Muscle of leg (tissue), 11 donors: Measurements from ENCODE around the gene PLEKHA5. TPM values are rescaled to one million over a fixed set of nuclear protein-coding genes. Genes with fewer than 3 reads are reported as not detected.
A peak's percentile ranks its signal among the peaks of the same experiment; 100 is the strongest.
"Not testable (repeated sequence)": the region's sequence is repeated elsewhere in the genome, so short reads cannot be mapped to it uniquely, and the experiment has no call there.

ENCODE experiments used
- DNase-seq: peaks from one replicate; pipeline ENCODE4 v3.0.0; 2013
- H3K27ac ChIP-seq: one replicate; pipeline ENCODE4 v1.5.1; 2013; ENCODE audit warnings: mild to moderate bottlenecking, low read length, control low read depth
- H3K27me3 ChIP-seq: one replicate; pipeline ENCODE4 v1.6.1; 2013; ENCODE audit warnings: low read length; ENCODE audit not compliant: control insufficient read depth, insufficient read depth
- H3K36me3 ChIP-seq: one replicate; pipeline ENCODE4 v1.6.1; 2013; ENCODE audit warnings: low read length; ENCODE audit not compliant: control insufficient read depth, insufficient read depth
- H3K4me1 ChIP-seq: one replicate; pipeline ENCODE4 v1.6.1; 2013; ENCODE audit warnings: low read length; ENCODE audit not compliant: control insufficient read depth, insufficient read depth
- H3K4me3 ChIP-seq: one replicate; pipeline ENCODE4 v1.5.1; 2013; ENCODE audit warnings: low read length, control low read depth
- H3K9me3 ChIP-seq: replicated peaks from 2 replicates; pipeline ENCODE4 v1.6.1; 2013; ENCODE audit warnings: low read depth, low read length; ENCODE audit not compliant: control insufficient read depth
- WGBS: methylation state at CpG from one replicate; pipeline ENCODE4 v1.1.5; 2013; ENCODE audit warnings: missing lambda C conversion rate; ENCODE audit not compliant: insufficient coverage; 5-methylcytosine and 5-hydroxymethylcytosine counted together
- polyA plus RNA-seq, 8 donors: library from polyadenylated mRNA; unstranded; fragments of 120-200 nt; gene quantifications; one replicate each; pipeline versions ENCODE4 v1.2.1 to v1.2.3, GENCODE V29; 2013; ENCODE audit warnings: inconsistent platforms in 1 of 8, low replicate concordance in 1 of 8; ENCODE audit not compliant: insufficient read length in 8 of 8, insufficient read depth in 1 of 8
- total RNA-seq: library from RNA; stranded (reverse); fragments of 120-200 nt; gene quantifications from one replicate; pipeline ENCODE4 v1.2.4, GENCODE V29; 2013

Gene PLEKHA5
- total and polyA plus RNA-seq, 9 donors = 13.2 to 24.6 (median 17.1) TPM

DNA sequence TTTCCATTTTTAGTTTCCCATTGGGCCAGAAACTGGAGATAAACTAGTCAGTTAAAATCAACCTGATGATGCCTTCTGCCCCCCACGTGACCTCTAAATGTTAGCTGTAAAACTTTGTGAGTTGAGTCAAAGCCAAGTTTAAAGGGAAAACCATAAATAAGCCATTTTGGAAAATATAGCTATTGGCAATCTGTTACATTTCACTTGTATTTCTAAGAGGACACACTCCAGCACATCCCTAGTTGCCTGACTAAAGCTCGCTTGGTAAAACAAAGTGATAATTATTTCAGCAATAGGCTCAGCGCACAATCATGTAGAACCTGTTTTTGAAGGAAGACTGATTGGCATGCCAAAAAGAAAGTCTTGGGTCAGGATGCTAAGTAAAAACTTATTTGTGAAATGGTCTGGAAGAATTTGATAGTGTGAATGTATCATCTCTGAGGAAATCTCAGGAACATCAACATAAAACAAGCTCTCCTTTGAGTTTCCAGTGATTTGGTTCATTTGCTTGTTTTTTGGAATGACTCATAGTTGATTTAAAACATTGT lies 260.6 kb downstream of the PLEKHA5 start:
- Histone ChIP-seq H3K27ac (peak overlapping the region; percentile 78), H3K9me3 (no peaks in the 10 kb centered on the region), H3K4me3 (no peak overlapping the region), H3K27me3 (no peaks in the 10 kb centered on the region), H3K4me1 (peaks cover 25% of the 10 kb centered on the region), H3K36me3 (no peaks in the 10 kb centered on the region)
- DNase-seq = peak; percentile 96
- no CpG with 5 or more reads among the region's 3 CpGs for WGBS

DNA sequence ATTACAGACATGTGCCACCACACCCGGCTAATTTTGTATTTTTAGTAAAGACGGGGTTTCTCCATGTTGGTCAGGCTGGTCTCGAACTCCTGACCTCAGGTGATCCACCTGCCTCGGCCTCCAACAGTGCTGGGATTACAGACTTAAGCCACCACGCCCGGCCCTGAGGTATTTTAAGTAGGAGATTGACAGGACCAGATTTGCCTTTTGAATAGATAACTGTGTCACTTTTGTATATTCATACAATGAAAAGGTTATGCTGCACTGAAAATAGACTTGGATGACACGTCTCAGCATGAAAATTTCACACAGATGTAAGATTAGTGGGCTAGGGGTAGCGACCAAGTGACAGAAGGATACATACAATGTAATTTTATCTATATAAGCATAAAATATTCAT lies 263.1 kb downstream of the PLEKHA5 start:
- H3K36me3 ChIP-seq, H3K9me3 ChIP-seq, H3K27me3 ChIP-seq, H3K4me3 ChIP-seq, H3K27ac ChIP-seq, DNase-seq: not testable (repeated sequence)
- peaks cover 21% of the 10 kb centered on the region for H3K4me1 ChIP-seq
- WGBS = no CpG with 5 or more reads among the region's 8 CpGs

DNA sequence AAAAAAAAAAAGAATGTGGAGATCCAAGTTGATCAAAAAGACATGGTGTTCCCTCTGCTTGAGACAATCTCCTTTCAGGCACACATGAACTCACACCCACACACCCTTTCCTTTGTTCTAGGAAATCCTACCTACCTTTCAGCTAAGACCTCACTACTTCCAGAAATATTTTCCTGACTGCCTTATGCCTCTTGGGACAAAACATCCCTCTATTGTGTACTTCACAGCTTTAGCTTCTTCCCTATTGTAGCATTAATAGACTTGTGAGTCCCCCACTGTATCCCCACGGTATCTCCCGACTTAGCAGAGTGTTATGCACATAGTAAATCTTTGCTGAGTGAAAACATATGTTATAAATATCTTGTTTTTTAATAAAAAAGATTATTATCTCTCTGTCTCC lies 264.9 kb downstream of the PLEKHA5 start:
- no peak overlapping the region for H3K4me3 ChIP-seq
- peaks cover 6% of the 10 kb centered on the region for H3K4me1 ChIP-seq
- no peaks in the 10 kb centered on the region for H3K27me3 ChIP-seq
- no peaks in the 10 kb centered on the region for H3K9me3 ChIP-seq
- no peaks in the 10 kb centered on the region for H3K36me3 ChIP-seq
- no CpG with 5 or more reads among the region's 2 CpGs for WGBS
- no peak overlapping the region for H3K27ac ChIP-seq
- peak; percentile 59 for DNase-seq

DNA sequence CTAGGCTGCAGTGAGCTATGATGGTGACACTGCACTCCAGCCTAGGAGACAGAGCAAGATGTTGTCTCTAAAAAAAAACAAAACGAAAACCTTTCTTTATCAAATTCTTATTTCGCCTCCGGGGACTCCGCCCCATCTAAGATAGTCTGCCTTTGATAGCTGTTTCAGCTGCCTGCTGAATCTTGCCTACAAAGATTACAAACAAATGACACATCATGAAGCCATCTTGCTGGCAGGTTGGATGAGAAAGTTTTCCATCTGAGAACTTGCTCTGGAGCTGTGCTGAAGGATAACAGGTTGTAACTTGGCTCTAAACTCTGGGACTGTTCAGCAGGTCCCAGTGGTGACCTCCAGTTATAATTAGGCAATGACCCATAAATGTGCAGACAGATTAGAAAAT lies 268.0 kb downstream of the PLEKHA5 start:
- H3K27me3 ChIP-seq = no peaks in the 10 kb centered on the region
- H3K9me3 ChIP-seq = no peaks in the 10 kb centered on the region
- DNase-seq = no peak
- H3K27ac ChIP-seq = no peak overlapping the region
- WGBS = no CpG with 5 or more reads among the region's 4 CpGs
- H3K36me3 ChIP-seq = no peaks in the 10 kb centered on the region
- H3K4me3 ChIP-seq = no peak overlapping the region
- peaks cover 11% of the 10 kb centered on the region for H3K4me1 ChIP-seq

DNA sequence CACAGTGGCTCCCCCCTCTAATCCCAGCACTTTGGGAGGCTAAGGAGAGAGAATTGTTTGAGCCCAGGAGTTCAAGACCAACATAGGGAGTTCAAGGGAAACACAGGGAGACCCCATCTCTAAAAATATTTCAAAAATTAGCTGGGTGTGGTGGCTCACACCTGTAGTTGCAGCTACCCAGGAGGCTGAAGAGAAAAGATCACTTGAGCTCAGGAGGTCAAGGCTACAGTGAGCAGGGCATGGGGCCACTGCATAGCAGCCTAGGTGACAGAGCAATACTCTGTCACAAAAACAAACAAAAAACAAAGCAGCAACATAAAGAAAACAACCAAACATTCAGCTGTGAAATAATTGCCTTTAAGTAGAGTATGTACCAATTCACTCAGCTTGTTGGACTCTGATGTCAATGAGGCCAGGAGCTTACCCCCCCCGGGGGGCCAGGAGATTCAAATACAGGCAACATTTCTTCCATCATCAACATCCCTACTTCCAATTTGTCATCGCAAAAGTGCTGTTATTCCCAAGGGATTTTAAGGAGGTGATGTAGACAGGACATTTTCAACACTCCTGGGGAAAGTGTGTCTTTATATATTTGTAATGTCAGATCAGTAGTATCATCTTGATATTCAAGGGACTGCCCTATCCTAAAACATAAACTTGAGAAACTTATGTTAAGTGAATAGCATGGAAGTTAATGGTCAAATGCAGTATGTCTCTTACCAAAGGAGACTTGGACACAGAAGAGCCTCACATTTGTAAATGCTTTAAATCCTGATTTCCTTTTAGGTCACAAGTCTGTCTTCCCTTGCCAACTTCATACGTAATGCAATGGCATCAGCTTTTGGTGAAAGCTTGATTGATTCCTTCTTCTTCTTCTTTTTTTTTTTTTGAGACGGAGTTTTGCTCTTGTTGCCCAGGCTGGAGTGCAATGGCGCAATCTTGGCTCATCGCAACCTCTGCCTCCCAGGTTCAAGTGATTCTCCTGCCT lies 269.1 kb downstream of the PLEKHA5 start:
- Histone ChIP-seq H3K4me3 (no peak overlapping the region), H3K9me3 (no peaks in the 10 kb centered on the region), H3K4me1 (peaks cover 22% of the 10 kb centered on the region), H3K36me3 (no peaks in the 10 kb centered on the region), H3K27me3 (no peaks in the 10 kb centered on the region), H3K27ac (no peak overlapping the region)
- DNase-seq = peak; percentile 90
- WGBS = no CpG with 5 or more reads among the region's 6 CpGs

DNA sequence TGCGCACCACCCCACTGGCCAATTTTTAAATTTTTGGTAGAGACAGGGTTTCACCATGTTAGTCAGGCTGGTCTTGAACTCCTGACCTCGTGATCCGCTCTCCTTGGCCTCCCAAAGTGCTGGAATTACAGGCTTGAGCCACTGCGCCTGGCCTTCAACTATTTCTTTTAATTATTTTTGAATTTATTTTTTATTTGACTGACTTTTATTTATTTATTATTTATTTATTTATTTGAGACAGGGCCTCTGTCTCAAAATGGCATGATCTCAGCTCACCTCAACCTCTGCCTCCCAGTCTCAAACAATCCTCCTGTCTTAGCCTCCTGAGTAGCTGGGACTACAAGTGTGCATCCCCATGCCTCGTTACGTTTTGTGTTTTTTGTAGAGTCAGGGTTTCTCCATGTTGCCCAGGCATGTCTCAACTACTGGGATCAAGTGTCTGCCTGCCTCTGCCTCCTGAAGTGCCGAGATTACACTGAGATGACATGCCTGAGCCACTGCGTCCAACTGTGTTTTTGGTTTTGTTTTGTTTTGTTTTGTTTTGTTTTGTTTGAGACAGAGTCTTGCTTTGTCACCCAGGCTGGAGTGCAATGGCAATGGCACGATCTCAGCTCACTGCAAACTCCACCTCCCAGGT lies 271.2 kb downstream of the PLEKHA5 start:
- not testable (repeated sequence) for H3K9me3 ChIP-seq, DNase-seq, H3K36me3 ChIP-seq, H3K27me3 ChIP-seq, H3K4me3 ChIP-seq, H3K27ac ChIP-seq
- 100% methylated on average over 5 of the region's 9 CpGs for WGBS
- H3K4me1 ChIP-seq = peaks cover 32% of the 10 kb centered on the region

DNA sequence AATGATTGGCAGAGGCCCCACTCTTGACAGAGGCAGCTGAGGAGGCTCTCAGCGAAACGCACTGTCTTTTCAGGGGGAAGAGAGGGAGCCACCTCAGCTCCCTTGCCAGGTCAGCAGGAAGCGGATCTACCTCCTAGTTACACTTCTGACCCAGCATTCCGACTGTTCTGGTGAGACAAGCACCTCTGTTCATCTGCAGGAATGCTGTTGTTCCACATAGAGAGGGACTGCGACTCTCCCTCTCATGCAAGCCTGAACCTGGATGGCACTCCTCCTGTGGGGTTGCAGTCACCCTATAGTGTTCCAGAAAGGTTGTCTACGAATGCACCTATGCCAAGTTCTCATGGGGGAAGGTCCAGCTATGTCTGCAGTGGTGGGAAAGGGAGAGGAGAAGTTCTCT lies 272.7 kb downstream of the PLEKHA5 start:
- Histone ChIP-seq H3K36me3 (no peaks in the 10 kb centered on the region), H3K27ac (peak overlapping the region; percentile 54), H3K27me3 (no peaks in the 10 kb centered on the region), H3K4me1 (peaks cover 32% of the 10 kb centered on the region), H3K9me3 (no peaks in the 10 kb centered on the region), H3K4me3 (no peak overlapping the region)
- DNase-seq = no peak
- 35% methylated on average over 3 of the region's 6 CpGs for WGBS

DNA sequence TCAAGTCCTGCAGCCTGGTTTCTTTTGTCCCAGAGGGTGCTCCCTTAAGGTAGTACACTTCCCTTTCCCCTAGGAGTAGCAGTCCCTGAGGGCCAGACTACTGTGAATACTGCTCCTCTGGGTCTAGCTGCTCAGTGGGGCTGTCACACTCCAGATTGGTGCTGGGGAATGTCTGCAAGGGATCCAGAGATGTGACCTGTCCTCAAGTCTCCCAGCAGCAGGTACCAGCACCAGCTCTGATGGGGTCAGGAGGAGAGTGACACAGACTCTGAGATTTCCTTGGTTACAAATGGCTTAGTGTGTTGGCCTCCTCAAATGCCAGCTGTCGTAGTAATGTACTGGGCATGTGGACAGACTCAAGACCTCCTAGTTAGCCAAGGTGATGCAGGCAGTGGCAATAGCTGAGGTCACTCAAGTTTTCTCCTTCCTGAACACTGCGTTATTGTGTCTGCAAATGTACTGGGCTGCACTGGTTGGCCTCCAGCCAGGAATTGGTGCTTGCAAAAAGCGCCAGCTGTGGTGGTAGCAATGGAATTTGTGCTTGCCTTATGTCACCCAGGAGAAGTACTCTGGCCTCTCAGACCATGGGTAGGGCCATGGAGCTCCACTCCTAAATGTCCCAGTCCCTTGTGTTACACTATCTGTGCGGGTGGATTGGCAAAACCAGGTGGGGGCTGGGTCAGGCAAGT lies 273.4 kb downstream of the PLEKHA5 start:
- Histone ChIP-seq H3K4me1 (peaks cover 32% of the 10 kb centered on the region), H3K9me3 (no peaks in the 10 kb centered on the region), H3K36me3 (no peaks in the 10 kb centered on the region), H3K27ac (peak overlapping the region; percentile 54), H3K4me3 (no peak overlapping the region), H3K27me3 (no peaks in the 10 kb centered on the region)
- peak; percentile 86 for DNase-seq
- 75% methylated on average over 3 of the region's 4 CpGs for WGBS

DNA sequence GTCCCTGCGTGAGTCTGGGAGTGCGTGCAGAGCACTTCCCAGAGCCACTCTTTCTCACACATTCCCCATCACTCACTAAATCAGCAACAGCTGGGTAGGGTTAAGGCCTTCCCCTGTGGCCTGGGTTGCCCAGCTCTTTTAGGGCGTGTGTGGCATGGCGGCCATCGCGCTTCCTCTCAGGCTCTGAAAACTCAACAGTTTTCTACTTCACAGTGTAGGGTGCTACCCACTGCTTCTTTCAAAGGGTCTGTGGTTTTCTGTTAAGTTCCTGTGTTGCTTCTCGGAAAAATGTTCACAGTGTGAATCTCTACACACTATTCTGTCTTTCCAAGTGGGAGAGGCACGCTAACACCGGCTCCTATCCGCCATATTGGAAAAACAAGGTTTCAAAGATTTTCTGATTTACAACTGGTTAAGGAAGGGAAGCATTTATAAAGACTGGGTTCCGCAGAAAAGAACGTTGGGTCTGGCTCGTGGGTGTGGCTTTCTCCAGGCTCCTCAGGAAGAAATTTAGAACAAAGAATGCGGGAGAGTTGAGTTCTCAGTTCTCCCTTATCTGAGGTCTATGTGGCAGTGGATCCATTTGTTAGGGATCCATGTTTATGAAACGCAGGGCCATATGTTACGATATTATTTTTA lies 274.8 kb downstream of the PLEKHA5 start:
- DNase-seq = no peak
- Histone ChIP-seq H3K4me1 (peaks cover 36% of the 10 kb centered on the region), H3K9me3 (no peaks in the 10 kb centered on the region), H3K27ac (peak overlapping the region; percentile 54), H3K27me3 (no peaks in the 10 kb centered on the region), H3K36me3 (no peaks in the 10 kb centered on the region), H3K4me3 (no peak overlapping the region)
- WGBS = 82% methylated on average over 4 of the region's 16 CpGs
